OCI-LY7 (cell line): ENCODE data around the gene TNIK.

Experiments used
- CTCF ChIP-seq: fragments of 200-600 bp; sonication (generic); conservative IDR thresholded peaks from 2 replicates; pipeline ENCODE4 v1.5.1; 2014; ENCODE audit warnings: mild to moderate bottlenecking, antibody characterized with exemption, low read length, moderate library complexity, mixed read lengths
- EZH2phosphoT487 ChIP-seq: fragments of 200-600 bp; sonication (generic); IDR thresholded peaks from 2 replicates; pipeline ENCODE4 v1.6.1; 2018; ENCODE audit warnings: low read depth, borderline replicate concordance, mild to moderate bottlenecking, mixed run types, antibody characterized with exemption, low read length, moderate library complexity, mixed read lengths

GRCh38 chr3:171452328-171452727 is 7.9 kb downstream of the TNIK start:
- TF ChIP-seq CTCF (no peak), EZH2phosphoT487 (no peak)
